ENCODE data around the gene KATNB1. TPM values are rescaled to one million over a fixed set of nuclear protein-coding genes. Genes with fewer than 3 reads are reported as not detected.

Gene KATNB1
- total RNA-seq, 4 donors from 2014 or later: 30.6 to 54.9 (median 41.1) TPM

GRCh38 chr16:57762365-57763040 lies 26.9 kb downstream of the KATNB1 start:
- intact Hi-C loops (cut with DNase I; ENCODE audit: low total_unique reads): no loop called here
- TF ChIP-seq POLR2A (IDR thresholded peaks at IDR 0.05) (no peak), CTCF (IDR thresholded peaks at IDR 0.05) (no peak)
- 79% methylated on average over 13 to 15 of the region's 15 CpGs for WGBS, 2 donors
- no peak overlapping the region for H3K4me3 ChIP-seq (ENCODE audit: low read depth, poor library complexity, severe bottlenecking)
- DNase-seq (ENCODE audit: low spot score in 2 of 2): no peak

- no peak for DNase-seq (ENCODE audit: low spot score in 2 of 2)
Measured at GRCh38 chr16:57763285-57764005, 27.9 kb downstream of the KATNB1 start.

GRCh38 chr16:57764006-57764340 lies 28.4 kb downstream of the KATNB1 start:
- TF ChIP-seq CTCF (IDR thresholded peaks at IDR 0.05) (no peak), POLR2A (IDR thresholded peaks at IDR 0.05) (no peak)
- no peak for DNase-seq (ENCODE audit: low spot score in 2 of 2)
- intact Hi-C loops (cut with DNase I; ENCODE audit: low total_unique reads): no loop called here
- 94 to 97% methylated on average over 9 of the region's 9 CpGs for WGBS, 2 donors
- no peak overlapping the region for H3K4me3 ChIP-seq (ENCODE audit: low read depth, poor library complexity, severe bottlenecking)

More at GRCh38 chr16:57763285-57764005, 27.9 kb downstream of the KATNB1 start:
- H3K4me3 ChIP-seq (ENCODE audit: low read depth, poor library complexity, severe bottlenecking): no peak overlapping the region
- WGBS, 2 donors: 91 to 92% methylated on average over 8 to 14 of the region's 14 CpGs
- intact Hi-C loops (cut with DNase I; ENCODE audit: low total_unique reads): no loop called here
- TF ChIP-seq CTCF (IDR thresholded peaks at IDR 0.05) (no peak), POLR2A (IDR thresholded peaks at IDR 0.05) (no peak)

- intact Hi-C loops (cut with DNase I; ENCODE audit: low total_unique reads): no loop called here
- H3K4me3 ChIP-seq (ENCODE audit: low read depth, poor library complexity, severe bottlenecking): no peak overlapping the region
- DNase-seq (ENCODE audit: low spot score in 2 of 2): no peak
- TF ChIP-seq CTCF (IDR thresholded peaks at IDR 0.05): no peak
- no peak for TF ChIP-seq POLR2A (IDR thresholded peaks at IDR 0.05)
- WGBS, 2 donors: 42 to 47% methylated on average over 6 of the region's 6 CpGs
Measured at GRCh38 chr16:57764341-57765159, 29.0 kb downstream of the KATNB1 start.

- WGBS, 2 donors: 88 to 94% methylated on average over 17 of the region's 17 CpGs
Measured at GRCh38 chr16:57765160-57765728, 29.7 kb downstream of the KATNB1 start.

More at GRCh38 chr16:57765160-57765728, 29.7 kb downstream of the KATNB1 start:
- no peak for TF ChIP-seq POLR2A (IDR thresholded peaks at IDR 0.05)
- no peak for TF ChIP-seq CTCF (IDR thresholded peaks at IDR 0.05)
- intact Hi-C loops (cut with DNase I; ENCODE audit: low total_unique reads): no loop called here
- DNase-seq (ENCODE audit: low spot score in 2 of 2): no peak
- no peak overlapping the region for H3K4me3 ChIP-seq (ENCODE audit: low read depth, poor library complexity, severe bottlenecking)

Data from lower leg skin (tissue), 4 donors.